ENCODE results near the gene DNTT. TPM values are rescaled to one million over a fixed set of nuclear protein-coding genes. Genes with fewer than 3 reads are reported as not detected.

DNTT gene
- total RNA-seq, 2 experiments from 2014 or later: 0.16 to 0.32 TPM

GRCh38 chr10:96310321-96310669 is 6.1 kb downstream of the DNTT start:
- POLR2A ChIA-PET: interaction anchor here (0.9 to 1.2 kb wide), 3 partner anchors 11 to 276 kb away, joined by 3 read pairs; no protein-coding TSS in a partner anchor
- intact Hi-C loops (cut with micrococcal nuclease; ENCODE audit: unreplicated experiment): loop anchor here (10.0 kb wide), 1 partner anchor 445 kb away; no protein-coding TSS in a partner anchor
- no peak overlapping the region for H3K4me3 ChIP-seq (ENCODE audit: low read depth, low read length, poor library complexity, severe bottlenecking)
- no peaks in the 10 kb centered on the region for H3K9me3 ChIP-seq (ENCODE audit: low read length)
- DNase-seq (ENCODE audit: low spot score): no peak
- H3K27ac ChIP-seq (ENCODE audit: low read depth, low read length, poor library complexity, severe bottlenecking): no peak overlapping the region
- no peak overlapping the region for H3K4me2 ChIP-seq (ENCODE audit: low read length)
- BruUV-seq (replicated peaks): no TSS peak
- TF ChIP-seq EZH2phosphoT487 (IDR thresholded peaks at IDR 0.05; ENCODE audit: borderline replicate concordance, low read depth, low read length) (no peak), CTCF (conservative IDR thresholded peaks at IDR 0.05; ENCODE audit: low read length) (no peak)
- H2AFZ ChIP-seq (ENCODE audit: low read length): no peak overlapping the region
- H3K36me3 ChIP-seq (ENCODE audit: insufficient read depth, low read length): no peaks in the 10 kb centered on the region
- H3K9me2 ChIP-seq (ENCODE audit: insufficient read depth, low read length): no peaks in the 10 kb centered on the region
- no peaks in the 10 kb centered on the region for H4K20me1 ChIP-seq (ENCODE audit: insufficient read depth, low read length)
- H3K79me2 ChIP-seq (ENCODE audit: insufficient read depth, low read depth, low read length): no peaks in the 10 kb centered on the region
- CTCF ChIA-PET (ENCODE audit: unreplicated experiment): interaction anchor here (0.7 kb wide), 1 partner anchor 10 kb away, joined by 5 read pairs; no protein-coding TSS in a partner anchor
- peaks cover 24% of the 10 kb centered on the region for H3K4me1 ChIP-seq (ENCODE audit: insufficient read depth, low read length, poor library complexity, severe bottlenecking)

- Histone ChIP-seq H2AFZ (ENCODE audit: low read length) (no peak overlapping the region), H3K36me3 (ENCODE audit: insufficient read depth, low read length) (no peaks in the 10 kb centered on the region), H3K27ac (ENCODE audit: low read depth, low read length, poor library complexity, severe bottlenecking) (no peak overlapping the region), H3K4me1 (ENCODE audit: insufficient read depth, low read length, poor library complexity, severe bottlenecking) (peaks cover 16% of the 10 kb centered on the region), H4K20me1 (ENCODE audit: insufficient read depth, low read length) (no peaks in the 10 kb centered on the region), H3K4me2 (ENCODE audit: low read length) (no peak overlapping the region), H3K79me2 (ENCODE audit: insufficient read depth, low read depth, low read length) (no peaks in the 10 kb centered on the region), H3K9me3 (ENCODE audit: low read length) (no peaks in the 10 kb centered on the region), H3K9me2 (ENCODE audit: insufficient read depth, low read length) (no peaks in the 10 kb centered on the region), H3K4me3 (ENCODE audit: low read depth, low read length, poor library complexity, severe bottlenecking) (no peak overlapping the region)
- DNase-seq (ENCODE audit: low spot score): no peak
- BruUV-seq (replicated peaks): no TSS peak
- intact Hi-C loops (cut with micrococcal nuclease; ENCODE audit: unreplicated experiment): loop anchor here (10.0 kb wide), 1 partner anchor 446 kb away; no protein-coding TSS in a partner anchor
- TF ChIP-seq CTCF (conservative IDR thresholded peaks at IDR 0.05; ENCODE audit: low read length) (no peak), EZH2phosphoT487 (IDR thresholded peaks at IDR 0.05; ENCODE audit: borderline replicate concordance, low read depth, low read length) (no peak)
- ChIA-PET CTCF (ENCODE audit: unreplicated experiment) (no interaction called here), POLR2A (interaction anchor here (1.2 kb wide), 1 partner anchor 277 kb away, joined by 3 read pairs; no protein-coding TSS in a partner anchor)
Observed at GRCh38 chr10:96311180-96311715, 7.0 kb downstream of the DNTT start.

GRCh38 chr10:96313344-96313743 is 9.1 kb downstream of the DNTT start:
- CTCF ChIA-PET (ENCODE audit: unreplicated experiment): interaction anchor here (1.1 kb wide), 1 partner anchor 14 kb away, joined by 3 read pairs; no protein-coding TSS in a partner anchor

More at GRCh38 chr10:96313344-96313743, 9.1 kb downstream of the DNTT start:
- intact Hi-C loops (cut with micrococcal nuclease; ENCODE audit: unreplicated experiment): loop anchor here (10.0 kb wide), 1 partner anchor 449 kb away; no protein-coding TSS in a partner anchor
- H3K4me1 ChIP-seq (ENCODE audit: insufficient read depth, low read length, poor library complexity, severe bottlenecking): peaks cover 4% of the 10 kb centered on the region
- no TSS peak for BruUV-seq (replicated peaks)
- no peak overlapping the region for H3K27ac ChIP-seq (ENCODE audit: low read depth, low read length, poor library complexity, severe bottlenecking)
- no peak overlapping the region for H3K4me3 ChIP-seq (ENCODE audit: low read depth, low read length, poor library complexity, severe bottlenecking)
- TF ChIP-seq EZH2phosphoT487 (IDR thresholded peaks at IDR 0.05; ENCODE audit: borderline replicate concordance, low read depth, low read length) (no peak), CTCF (conservative IDR thresholded peaks at IDR 0.05; ENCODE audit: low read length) (no peak)
- no peaks in the 10 kb centered on the region for H3K79me2 ChIP-seq (ENCODE audit: insufficient read depth, low read depth, low read length)
- no peaks in the 10 kb centered on the region for H4K20me1 ChIP-seq (ENCODE audit: insufficient read depth, low read length)
- POLR2A ChIA-PET: interaction anchor here (0.7 to 1.7 kb wide), 2 partner anchors 9 to 43 kb away, joined by 3 read pairs; no protein-coding TSS in a partner anchor
- H3K9me3 ChIP-seq (ENCODE audit: low read length): no peaks in the 10 kb centered on the region
- DNase-seq (ENCODE audit: low spot score): no peak
- H3K36me3 ChIP-seq (ENCODE audit: insufficient read depth, low read length): no peaks in the 10 kb centered on the region
- H3K4me2 ChIP-seq (ENCODE audit: low read length): no peak overlapping the region
- no peak overlapping the region for H2AFZ ChIP-seq (ENCODE audit: low read length)
- no peaks in the 10 kb centered on the region for H3K9me2 ChIP-seq (ENCODE audit: insufficient read depth, low read length)

Data from OCI-LY7 (cell line).